ENCODE measurements around the gene CD8B2. TPM values are rescaled to one million over a fixed set of nuclear protein-coding genes. Genes with fewer than 3 reads are reported as not detected.

Gene CD8B2
- total RNA-seq, 1 donor from 2014 or later, result under 0.01 TPM

DNA sequence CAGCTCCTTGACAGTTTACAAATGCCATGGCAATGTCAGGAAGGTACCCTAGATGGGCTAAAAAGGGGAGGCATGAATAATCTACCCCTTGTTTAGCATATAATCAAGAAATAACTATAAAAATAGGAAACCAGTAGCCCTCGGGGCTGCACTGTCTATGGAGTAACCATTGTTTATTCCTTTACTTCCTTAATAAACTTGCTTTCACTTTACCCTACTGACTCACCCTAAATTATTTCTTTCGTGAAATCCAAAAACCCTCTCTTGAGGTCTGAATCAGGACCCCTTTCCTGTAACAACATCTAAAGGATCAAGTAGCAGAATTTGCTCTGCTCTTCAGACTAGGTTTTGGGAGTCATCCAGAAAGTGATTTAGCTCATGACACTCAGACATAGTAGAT, 43.7 kb downstream of the CD8B2 start:
- Histone ChIP-seq H3K4me1 (ENCODE audit: control insufficient read depth in 3 of 3, insufficient read depth in 3 of 3, low read length in 3 of 3) (no peaks in the 10 kb centered on the region), H3K9me3 (ENCODE audit: control insufficient read depth in 3 of 3, low read length in 3 of 3) (no peaks in the 10 kb centered on the region), H3K27me3 (ENCODE audit: control insufficient read depth in 3 of 3, insufficient read depth in 3 of 3, low read length in 3 of 3) (peaks cover 0 to 11% (median 4%) of the 10 kb centered on the region in 3 donors)

DNA sequence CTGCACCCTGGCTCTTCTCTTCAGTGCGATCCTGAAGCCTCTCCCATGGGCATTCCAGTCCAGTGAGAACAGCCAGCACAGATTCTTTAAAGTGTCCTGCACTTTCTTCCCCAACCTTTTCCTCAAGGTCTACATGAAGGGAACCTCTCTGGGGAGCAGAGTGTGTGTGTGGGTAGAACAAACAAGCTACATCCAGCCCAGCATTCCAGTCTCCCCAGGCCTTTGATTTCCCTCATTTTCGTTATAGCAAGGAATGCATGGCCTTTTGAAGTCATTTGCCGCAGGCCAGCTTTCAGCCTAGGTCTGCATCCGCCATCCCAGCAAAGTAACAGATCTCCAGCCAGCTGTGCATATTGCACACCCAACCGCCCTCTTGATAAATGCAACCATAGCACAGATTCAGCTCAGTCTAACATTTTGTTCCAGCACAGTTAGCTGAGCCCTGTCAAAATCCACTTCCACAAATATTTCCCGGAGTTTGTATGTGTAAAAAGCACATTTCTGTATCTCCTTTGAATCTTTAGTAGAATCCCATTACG, 44.6 kb downstream of the CD8B2 start:
- H3K27me3 ChIP-seq (ENCODE audit: control insufficient read depth in 3 of 3, insufficient read depth in 3 of 3, low read length in 3 of 3), result peaks cover 0 to 11% (median 4%) of the 10 kb centered on the region in 3 donors
- no peaks in the 10 kb centered on the region for H3K9me3 ChIP-seq (ENCODE audit: control insufficient read depth in 3 of 3, low read length in 3 of 3)
- H3K27ac ChIP-seq (ENCODE audit: low read depth, low read length), result no peak overlapping the region
- H3K4me1 ChIP-seq (ENCODE audit: control insufficient read depth in 3 of 3, insufficient read depth in 3 of 3, low read length in 3 of 3), result no peaks in the 10 kb centered on the region
- no peaks in the 10 kb centered on the region for H3K36me3 ChIP-seq (ENCODE audit: control insufficient read depth in 3 of 3, insufficient read depth in 3 of 3, low read length in 3 of 3)
- H3K9ac ChIP-seq (ENCODE audit: low read depth in 1 of 3, low read length in 3 of 3), result no peak overlapping the region
- H3K4me3 ChIP-seq (ENCODE audit: low read length in 3 of 3), result no peak overlapping the region

More for the DNA sequence above, 43.7 kb downstream of the CD8B2 start:
- Histone ChIP-seq H3K36me3 (ENCODE audit: control insufficient read depth in 3 of 3, insufficient read depth in 3 of 3, low read length in 3 of 3) (no peaks in the 10 kb centered on the region), H3K9ac (ENCODE audit: low read depth in 1 of 3, low read length in 3 of 3) (no peak overlapping the region), H3K27ac (ENCODE audit: low read depth, low read length) (no peak overlapping the region), H3K4me3 (ENCODE audit: low read length in 3 of 3) (no peak overlapping the region)

DNA sequence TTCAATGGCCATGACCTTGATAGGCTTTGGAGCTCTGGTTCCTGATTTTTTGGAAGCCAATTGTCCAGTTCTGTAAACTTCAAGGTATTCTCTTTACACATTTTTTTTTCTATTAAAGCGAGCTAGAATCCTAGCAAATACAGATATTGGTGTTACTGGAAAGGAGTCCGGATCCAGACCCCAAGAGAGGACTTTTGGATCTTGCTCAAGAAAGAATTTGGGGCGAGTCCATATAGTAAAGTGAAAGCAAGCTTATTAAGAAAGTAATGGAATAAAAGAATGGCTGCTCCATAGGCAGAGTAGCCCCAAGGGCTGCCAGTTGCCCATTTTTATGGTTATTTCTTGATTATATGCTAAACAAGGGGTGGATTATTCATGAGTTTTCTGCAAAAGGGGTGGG, 45.1 kb downstream of the CD8B2 start:
- H3K27me3 ChIP-seq (ENCODE audit: control insufficient read depth in 3 of 3, insufficient read depth in 3 of 3, low read length in 3 of 3), result peaks cover 0 to 11% (median 4%) of the 10 kb centered on the region in 3 donors
- H3K4me1 ChIP-seq (ENCODE audit: control insufficient read depth in 3 of 3, insufficient read depth in 3 of 3, low read length in 3 of 3), result no peaks in the 10 kb centered on the region
- no peak overlapping the region for H3K9ac ChIP-seq (ENCODE audit: low read depth in 1 of 3, low read length in 3 of 3)
- no peaks in the 10 kb centered on the region for H3K36me3 ChIP-seq (ENCODE audit: control insufficient read depth in 3 of 3, insufficient read depth in 3 of 3, low read length in 3 of 3)
- no peak overlapping the region for H3K27ac ChIP-seq (ENCODE audit: low read depth, low read length)
- H3K9me3 ChIP-seq (ENCODE audit: control insufficient read depth in 3 of 3, low read length in 3 of 3), result no peaks in the 10 kb centered on the region
- H3K4me3 ChIP-seq (ENCODE audit: low read length in 3 of 3), result no peak overlapping the region

DNA sequence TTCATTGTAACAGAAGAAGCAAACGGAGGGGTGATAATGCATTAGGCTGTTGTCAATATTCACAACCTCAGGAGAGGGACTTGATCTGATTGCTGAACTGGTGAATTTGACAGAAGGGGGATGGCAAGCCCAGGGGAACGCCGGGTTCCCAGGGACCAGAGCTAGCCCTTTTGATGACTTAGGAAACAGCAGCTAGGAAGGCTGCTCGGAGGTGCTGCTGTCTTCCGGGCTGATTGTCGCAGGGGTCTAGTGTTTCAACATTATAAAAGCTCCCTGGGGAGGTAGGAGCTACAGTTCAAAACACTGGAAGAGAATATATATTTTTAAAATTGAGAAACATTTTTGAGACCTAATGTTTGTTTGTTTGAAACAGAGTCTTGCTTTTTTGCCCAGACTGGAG, 47.3 kb downstream of the CD8B2 start:
- H3K9me3 ChIP-seq (ENCODE audit: control insufficient read depth in 3 of 3, low read length in 3 of 3), result no peaks in the 10 kb centered on the region
- no peak overlapping the region for H3K4me3 ChIP-seq (ENCODE audit: low read length in 3 of 3)
- H3K27ac ChIP-seq (ENCODE audit: low read depth, low read length), result no peak overlapping the region
- H3K9ac ChIP-seq (ENCODE audit: low read depth in 1 of 3, low read length in 3 of 3), result no peak overlapping the region
- no peaks in the 10 kb centered on the region for H3K4me1 ChIP-seq (ENCODE audit: control insufficient read depth in 3 of 3, insufficient read depth in 3 of 3, low read length in 3 of 3)
- no peaks in the 10 kb centered on the region for H3K36me3 ChIP-seq (ENCODE audit: control insufficient read depth in 3 of 3, insufficient read depth in 3 of 3, low read length in 3 of 3)
- H3K27me3 ChIP-seq (ENCODE audit: control insufficient read depth in 3 of 3, insufficient read depth in 3 of 3, low read length in 3 of 3), result peaks cover 0 to 11% (median 4%) of the 10 kb centered on the region in 3 donors

DNA sequence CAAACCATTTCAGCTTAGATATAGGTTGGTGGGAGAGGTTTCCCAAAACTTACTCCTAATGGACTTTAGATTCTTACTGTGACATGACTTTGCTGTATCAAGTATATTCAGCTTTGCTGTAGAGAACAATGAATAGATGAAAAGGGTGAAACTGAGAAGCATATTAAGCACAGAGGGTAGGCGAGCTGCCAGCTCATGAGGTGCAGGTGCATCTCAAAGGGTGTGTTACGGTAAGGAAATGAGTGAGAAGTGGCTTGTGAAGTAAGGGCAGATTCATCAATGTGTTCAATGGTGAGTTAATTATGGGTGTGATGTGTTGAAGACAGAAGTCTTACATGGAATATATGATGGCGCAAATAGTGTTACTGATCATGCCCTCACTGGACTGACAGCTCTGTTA, 49.3 kb downstream of the CD8B2 start:
- H3K4me3 ChIP-seq (ENCODE audit: low read length in 3 of 3), result no peak overlapping the region
- H3K36me3 ChIP-seq (ENCODE audit: control insufficient read depth in 3 of 3, insufficient read depth in 3 of 3, low read length in 3 of 3), result no peaks in the 10 kb centered on the region
- no peak overlapping the region for H3K9ac ChIP-seq (ENCODE audit: low read depth in 1 of 3, low read length in 3 of 3)
- no peaks in the 10 kb centered on the region for H3K4me1 ChIP-seq (ENCODE audit: control insufficient read depth in 3 of 3, insufficient read depth in 3 of 3, low read length in 3 of 3)
- H3K27me3 ChIP-seq (ENCODE audit: control insufficient read depth in 3 of 3, insufficient read depth in 3 of 3, low read length in 3 of 3), result peaks cover 0 to 8% (median 4%) of the 10 kb centered on the region in 3 donors
- no peaks in the 10 kb centered on the region for H3K9me3 ChIP-seq (ENCODE audit: control insufficient read depth in 3 of 3, low read length in 3 of 3)
- no peak overlapping the region for H3K27ac ChIP-seq (ENCODE audit: low read depth, low read length)

DNA sequence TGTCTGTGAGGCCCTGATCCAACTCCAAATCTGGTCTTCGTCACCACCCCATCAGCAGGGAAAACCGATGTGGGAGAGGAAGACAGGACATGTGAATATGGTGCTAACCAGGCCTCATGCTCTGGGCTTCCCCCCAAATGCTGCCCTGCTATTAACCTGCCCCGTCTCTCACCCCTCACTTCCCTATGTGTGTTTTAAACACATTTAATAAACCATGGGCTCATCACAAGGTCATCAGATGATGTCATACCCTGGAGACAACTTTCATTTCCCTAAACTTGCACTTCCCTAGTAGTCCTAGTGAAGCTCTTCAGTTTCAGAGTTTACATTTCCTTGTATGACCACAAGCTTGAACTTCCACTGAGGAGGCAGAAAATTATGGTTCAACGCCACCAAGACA, 49.9 kb downstream of the CD8B2 start:
- H3K27me3 ChIP-seq (ENCODE audit: control insufficient read depth in 3 of 3, insufficient read depth in 3 of 3, low read length in 3 of 3), result peaks cover 0 to 6% (median 4%) of the 10 kb centered on the region in 3 donors
- no peak overlapping the region for H3K27ac ChIP-seq (ENCODE audit: low read depth, low read length)
- H3K4me1 ChIP-seq (ENCODE audit: control insufficient read depth in 3 of 3, insufficient read depth in 3 of 3, low read length in 3 of 3), result no peaks in the 10 kb centered on the region
- no peaks in the 10 kb centered on the region for H3K36me3 ChIP-seq (ENCODE audit: control insufficient read depth in 3 of 3, insufficient read depth in 3 of 3, low read length in 3 of 3)
- H3K9ac ChIP-seq (ENCODE audit: low read depth in 1 of 3, low read length in 3 of 3), result no peak overlapping the region
- H3K4me3 ChIP-seq (ENCODE audit: low read length in 3 of 3), result no peak overlapping the region
- H3K9me3 ChIP-seq (ENCODE audit: control insufficient read depth in 3 of 3, low read length in 3 of 3), result no peaks in the 10 kb centered on the region

DNA sequence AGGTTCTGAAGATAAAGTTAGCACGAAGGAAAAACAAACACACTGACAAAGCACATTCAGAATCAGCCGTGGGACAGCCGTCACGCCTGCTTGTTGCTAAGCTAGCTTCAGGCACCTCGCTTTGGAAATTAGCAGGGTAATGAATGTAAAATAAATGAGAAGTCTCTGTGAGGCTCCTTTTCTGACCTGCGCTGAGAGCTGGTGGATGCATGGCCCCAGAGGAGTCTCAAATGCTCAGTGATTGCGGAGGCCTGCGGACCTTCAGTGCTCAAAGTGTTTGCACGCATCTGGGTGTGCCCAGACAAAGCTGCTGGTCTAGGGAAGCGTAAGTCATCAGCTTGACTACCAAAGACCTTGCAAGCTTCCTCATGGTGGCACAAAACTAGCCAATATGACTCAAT, 50.6 kb downstream of the CD8B2 start:
- no peaks in the 10 kb centered on the region for H3K36me3 ChIP-seq (ENCODE audit: control insufficient read depth in 3 of 3, insufficient read depth in 3 of 3, low read length in 3 of 3)
- no peak overlapping the region for H3K4me3 ChIP-seq (ENCODE audit: low read length in 3 of 3)
- no peak overlapping the region for H3K9ac ChIP-seq (ENCODE audit: low read depth in 1 of 3, low read length in 3 of 3)
- H3K27ac ChIP-seq (ENCODE audit: low read depth, low read length), result no peak overlapping the region
- H3K27me3 ChIP-seq (ENCODE audit: control insufficient read depth in 3 of 3, insufficient read depth in 3 of 3, low read length in 3 of 3), result peaks cover 0 to 6% (median 3%) of the 10 kb centered on the region in 3 donors
- no peaks in the 10 kb centered on the region for H3K9me3 ChIP-seq (ENCODE audit: control insufficient read depth in 3 of 3, low read length in 3 of 3)
- H3K4me1 ChIP-seq (ENCODE audit: control insufficient read depth in 3 of 3, insufficient read depth in 3 of 3, low read length in 3 of 3), result no peaks in the 10 kb centered on the region

DNA sequence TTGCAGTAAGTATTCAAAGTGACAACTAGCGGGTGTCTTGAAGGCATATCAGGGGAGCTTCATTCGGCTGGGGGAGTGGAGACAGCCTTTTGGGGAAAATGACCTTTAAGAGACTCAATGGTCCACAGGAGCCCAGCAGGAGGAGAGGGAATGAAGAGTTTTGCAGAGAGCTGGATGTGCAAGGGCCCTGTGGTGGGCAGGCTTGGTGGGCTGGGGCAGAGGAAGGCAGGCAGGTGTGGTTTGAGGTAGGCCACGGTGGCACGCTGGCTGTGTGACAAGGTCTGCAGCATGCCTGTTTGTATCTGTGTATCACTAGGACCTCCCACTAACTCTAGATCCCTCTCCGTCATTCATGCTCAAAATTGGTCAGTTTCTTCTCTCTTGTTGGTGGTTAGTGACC, 53.7 kb downstream of the CD8B2 start:
- Histone ChIP-seq H3K4me1 (ENCODE audit: control insufficient read depth in 3 of 3, insufficient read depth in 3 of 3, low read length in 3 of 3) (peaks cover 0 to 2% (median 0%) of the 10 kb centered on the region in 3 donors), H3K27ac (ENCODE audit: low read depth, low read length) (no peak overlapping the region), H3K27me3 (ENCODE audit: control insufficient read depth in 3 of 3, insufficient read depth in 3 of 3, low read length in 3 of 3) (peaks cover 0 to 3% (median under 1%) of the 10 kb centered on the region in 3 donors)

DNA sequence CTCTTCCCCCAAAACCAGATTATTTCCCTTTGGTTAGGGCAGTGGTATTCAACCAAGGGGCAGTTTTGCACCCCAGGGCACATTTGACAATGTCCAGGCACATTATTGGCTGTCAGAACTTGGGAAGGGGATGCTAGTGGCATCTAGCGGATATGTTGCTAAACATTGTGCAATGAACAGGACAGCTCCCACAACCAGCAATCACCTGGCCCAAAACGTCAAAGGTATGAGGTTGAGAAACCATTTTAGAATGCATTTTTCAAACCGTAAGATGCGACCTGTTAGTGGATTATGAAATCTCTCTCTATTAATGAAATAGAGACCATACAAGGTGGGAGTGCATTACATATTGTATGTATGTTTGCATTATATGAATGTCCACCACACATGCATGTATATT, 54.2 kb downstream of the CD8B2 start:
- Histone ChIP-seq H3K36me3 (ENCODE audit: control insufficient read depth in 3 of 3, insufficient read depth in 3 of 3, low read length in 3 of 3) (no peaks in the 10 kb centered on the region), H3K27me3 (ENCODE audit: control insufficient read depth in 3 of 3, insufficient read depth in 3 of 3, low read length in 3 of 3) (peaks cover 0 to 3% (median 2%) of the 10 kb centered on the region in 3 donors), H3K9ac (ENCODE audit: low read depth in 1 of 3, low read length in 3 of 3) (no peak overlapping the region), H3K4me3 (ENCODE audit: low read length in 3 of 3) (no peak overlapping the region), H3K9me3 (ENCODE audit: control insufficient read depth in 3 of 3, low read length in 3 of 3) (no peaks in the 10 kb centered on the region), H3K4me1 (ENCODE audit: control insufficient read depth in 3 of 3, insufficient read depth in 3 of 3, low read length in 3 of 3) (peaks cover 0 to 2% (median 0%) of the 10 kb centered on the region in 3 donors), H3K27ac (ENCODE audit: low read depth, low read length) (no peak overlapping the region)

More for the DNA sequence above, 53.7 kb downstream of the CD8B2 start:
- Histone ChIP-seq H3K9me3 (ENCODE audit: control insufficient read depth in 3 of 3, low read length in 3 of 3) (no peaks in the 10 kb centered on the region), H3K9ac (ENCODE audit: low read depth in 1 of 3, low read length in 3 of 3) (no peak overlapping the region), H3K36me3 (ENCODE audit: control insufficient read depth in 3 of 3, insufficient read depth in 3 of 3, low read length in 3 of 3) (no peaks in the 10 kb centered on the region), H3K4me3 (ENCODE audit: low read length in 3 of 3) (no peak overlapping the region)

DNA sequence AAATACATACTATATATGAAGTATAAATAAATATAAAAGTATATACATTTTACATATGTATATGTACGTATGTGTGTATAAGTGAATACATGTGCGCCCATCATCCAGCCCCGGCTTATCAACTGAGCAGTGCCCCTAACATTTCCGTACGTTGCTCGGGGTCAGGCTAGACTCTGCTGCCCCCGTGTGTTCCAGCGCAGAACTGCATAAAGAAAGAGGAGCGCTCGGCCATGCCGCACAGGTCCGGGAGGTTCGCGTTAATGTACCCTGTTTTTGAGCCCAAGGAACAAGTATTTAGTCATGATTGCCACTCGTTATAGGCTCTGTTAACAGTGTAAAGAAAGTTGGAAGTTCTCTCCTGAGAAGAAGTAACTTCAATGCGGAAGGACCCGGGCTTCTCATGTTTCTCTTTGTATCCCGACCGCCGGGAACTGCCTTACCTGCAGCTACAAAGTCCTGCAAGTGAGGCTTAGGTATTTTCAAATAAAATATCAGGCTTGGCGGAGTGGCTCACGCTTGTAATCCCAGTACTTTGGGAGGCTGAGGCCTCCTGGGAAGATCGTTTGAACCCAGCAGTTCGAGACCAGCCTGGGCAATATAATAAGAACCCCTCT, 55.7 kb downstream of the CD8B2 start:
- peak overlapping the region; percentile 6 to 63 (median 56) for H3K4me3 ChIP-seq (ENCODE audit: low read length in 3 of 3)
- H3K27me3 ChIP-seq (ENCODE audit: control insufficient read depth in 3 of 3, insufficient read depth in 3 of 3, low read length in 3 of 3), result peaks cover 3 to 7% (median 5%) of the 10 kb centered on the region in 3 donors
- H3K9ac ChIP-seq (ENCODE audit: low read depth in 1 of 3, low read length in 3 of 3), result peak overlapping the region in 2 of 3 donors; percentile 51 to 69
- H3K27ac ChIP-seq (ENCODE audit: low read depth, low read length), result no peak overlapping the region
- no peaks in the 10 kb centered on the region for H3K9me3 ChIP-seq (ENCODE audit: control insufficient read depth in 3 of 3, low read length in 3 of 3)
- H3K4me1 ChIP-seq (ENCODE audit: control insufficient read depth in 3 of 3, insufficient read depth in 3 of 3, low read length in 3 of 3), result peaks cover 0 to 4% (median 0%) of the 10 kb centered on the region in 3 donors
- no peaks in the 10 kb centered on the region for H3K36me3 ChIP-seq (ENCODE audit: control insufficient read depth in 3 of 3, insufficient read depth in 3 of 3, low read length in 3 of 3)

Measured in skeletal muscle tissue (tissue), 4 donors.